Measurements from ENCODE around the gene S100A13. TPM values are rescaled to one million over a fixed set of nuclear protein-coding genes. Genes with fewer than 3 reads are reported as not detected.
"Not testable (repeated sequence)": the region's sequence is repeated elsewhere in the genome, so short reads cannot be mapped to it uniquely, and the experiment has no call there.

The S100A13 gene
- total and polyA plus RNA-seq, 10 of the 15 experiments (the other 5 are each of a cell fraction or from before 2014, with no cell fraction given) = 5.7 to 30.9 (median 9.1) TPM

DNA sequence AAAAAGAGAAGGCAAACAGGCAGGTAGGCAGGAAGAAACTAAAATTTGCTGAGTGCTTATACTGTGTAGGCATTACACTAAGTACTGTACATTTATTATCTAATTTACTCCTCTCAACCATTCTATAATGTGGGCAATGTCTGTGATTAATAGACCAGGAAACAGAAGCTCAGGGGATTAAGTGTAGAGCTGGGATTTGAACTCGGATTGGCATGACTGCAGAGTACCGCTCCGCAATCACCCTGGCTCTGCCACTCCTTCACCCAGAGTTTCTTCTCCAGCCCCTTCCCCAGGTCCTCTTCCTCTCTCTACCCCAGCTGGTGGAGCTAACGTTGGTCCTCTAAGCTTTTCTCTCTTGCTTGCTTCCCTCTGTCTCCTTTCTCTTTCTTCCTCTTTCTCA lies 50.2 kb downstream of the S100A13 start (continued):
- TF ChIP-seq, protein P1, sequence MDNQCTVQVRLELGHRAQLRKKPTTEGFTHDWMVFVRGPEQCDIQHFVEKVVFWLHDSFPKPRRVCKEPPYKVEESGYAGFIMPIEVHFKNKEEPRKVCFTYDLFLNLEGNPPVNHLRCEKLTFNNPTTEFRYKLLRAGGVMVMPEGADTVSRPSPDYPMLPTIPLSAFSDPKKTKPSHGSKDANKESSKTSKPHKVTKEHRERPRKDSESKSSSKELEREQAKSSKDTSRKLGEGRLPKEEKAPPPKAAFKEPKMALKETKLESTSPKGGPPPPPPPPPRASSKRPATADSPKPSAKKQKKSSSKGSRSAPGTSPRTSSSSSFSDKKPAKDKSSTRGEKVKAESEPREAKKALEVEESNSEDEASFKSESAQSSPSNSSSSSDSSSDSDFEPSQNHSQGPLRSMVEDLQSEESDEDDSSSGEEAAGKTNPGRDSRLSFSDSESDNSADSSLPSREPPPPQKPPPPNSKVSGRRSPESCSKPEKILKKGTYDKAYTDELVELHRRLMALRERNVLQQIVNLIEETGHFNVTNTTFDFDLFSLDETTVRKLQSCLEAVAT (IDR thresholded peaks at IDR 0.05) = no peak
- TF ChIP-seq RUNX3 (IDR thresholded peaks at IDR 0.05; ENCODE audit: low read length) = no peak
- no peak for TF ChIP-seq CBX3 (IDR thresholded peaks at IDR 0.05; ENCODE audit: borderline replicate concordance, low read depth)

DNA sequence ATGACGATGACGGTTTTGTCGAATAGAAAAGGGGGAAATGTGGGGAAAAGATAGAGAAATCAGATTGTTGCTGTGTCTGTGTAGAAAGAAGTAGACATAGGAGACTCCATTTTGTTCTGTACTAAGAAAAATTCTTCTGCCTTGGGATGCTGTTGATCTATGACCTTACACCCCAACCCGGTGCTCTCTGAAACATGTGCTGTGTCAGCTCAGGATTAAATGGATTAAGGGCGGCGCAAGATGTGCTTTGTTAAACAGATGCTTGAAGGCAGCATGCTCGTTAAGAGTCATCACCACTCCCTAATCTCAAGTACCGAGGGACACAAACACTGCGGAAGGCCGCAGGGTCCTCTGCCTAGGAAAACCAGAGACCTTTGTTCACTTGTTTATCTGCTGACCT lies 51.8 kb downstream of the S100A13 start:
- H3K27me3 ChIP-seq (replicated peaks in 1 of 2; ENCODE audit: control insufficient read depth in 2 of 2, insufficient read depth in 2 of 2, low read length in 1 of 2); in situ Hi-C loops (cut with MboI); H3K9ac ChIP-seq (ENCODE audit: control insufficient read depth, insufficient read depth, low read length); H2AFZ ChIP-seq (ENCODE audit: control insufficient read depth, low read depth, low read length); DNase-seq (ENCODE audit: low read depth, low spot score); H3K4me3 ChIP-seq; H3K79me2 ChIP-seq (ENCODE audit: control insufficient read depth, insufficient read depth, low read length); intact Hi-C loops (cut with micrococcal nuclease; ENCODE audit: unreplicated experiment); H3K27ac ChIP-seq (ENCODE audit: control insufficient read depth, insufficient read depth); H3K4me1 ChIP-seq (ENCODE audit: control insufficient read depth, insufficient read depth, low read length); H3K4me2 ChIP-seq (ENCODE audit: control insufficient read depth, insufficient read depth); H3K36me3 ChIP-seq (ENCODE audit: control insufficient read depth in 2 of 2, insufficient read depth in 2 of 2, low read length in 1 of 2); BruUV-seq (replicated peaks); FAIRE-seq; H4K20me1 ChIP-seq (ENCODE audit: control insufficient read depth, insufficient read depth); ATAC-seq; H3K9me3 ChIP-seq (replicated peaks; ENCODE audit: control insufficient read depth, insufficient read depth, low read length): not testable (repeated sequence)
- POLR2A ChIA-PET = interaction anchor here (1.0 kb wide), 1 partner anchor 48 kb away, joined by 3 read pairs; no protein-coding TSS in a partner anchor
- SMC1A ChIA-PET (ENCODE audit: uncharacterized antibody, unreplicated experiment) = interaction anchor here (1.0 to 2.3 kb wide), 2 partner anchors 9 to 65 kb away, joined by 3 to 9 read pairs; no protein-coding TSS in a partner anchor
- 81% methylated on average over 10 of the region's 10 CpGs for WGBS (ENCODE audit: insufficient coverage, insufficient replicate concordance, low lambda C conversion rate, missing lambda C conversion rate)
- RAD21 ChIA-PET (ENCODE audit: unreplicated experiment) = interaction anchor here (0.6 kb wide), 1 partner anchor 117 kb away, joined by 3 read pairs; no protein-coding TSS in a partner anchor
- CTCF ChIA-PET = interaction anchor here (0.9 to 2.4 kb wide), 5 partner anchors 9 to 411 kb away, joined by 3 to 12 read pairs (median 3); partner anchors contain the start of gene RAB13

- H3K27ac ChIP-seq (ENCODE audit: control insufficient read depth, insufficient read depth); H3K9me3 ChIP-seq (replicated peaks; ENCODE audit: control insufficient read depth, insufficient read depth, low read length); in situ Hi-C loops (cut with MboI); H3K79me2 ChIP-seq (ENCODE audit: control insufficient read depth, insufficient read depth, low read length); H3K27me3 ChIP-seq (replicated peaks in 1 of 2; ENCODE audit: control insufficient read depth in 2 of 2, insufficient read depth in 2 of 2, low read length in 1 of 2); POLR2A ChIA-PET; H3K4me1 ChIP-seq (ENCODE audit: control insufficient read depth, insufficient read depth, low read length); BruUV-seq (replicated peaks); DNase-seq (ENCODE audit: low read depth, low spot score); FAIRE-seq; H3K4me2 ChIP-seq (ENCODE audit: control insufficient read depth, insufficient read depth); H3K36me3 ChIP-seq (ENCODE audit: control insufficient read depth in 2 of 2, insufficient read depth in 2 of 2, low read length in 1 of 2); CTCF ChIA-PET; H4K20me1 ChIP-seq (ENCODE audit: control insufficient read depth, insufficient read depth); H3K4me3 ChIP-seq; H3K9ac ChIP-seq (ENCODE audit: control insufficient read depth, insufficient read depth, low read length); ATAC-seq; RAD21 ChIA-PET (ENCODE audit: unreplicated experiment); intact Hi-C loops (cut with micrococcal nuclease; ENCODE audit: unreplicated experiment); SMC1A ChIA-PET (ENCODE audit: uncharacterized antibody, unreplicated experiment); H2AFZ ChIP-seq (ENCODE audit: control insufficient read depth, low read depth, low read length): not testable (repeated sequence)
- 79% methylated on average over 17 of the region's 35 CpGs for WGBS (ENCODE audit: insufficient coverage, insufficient replicate concordance, low lambda C conversion rate, missing lambda C conversion rate)
Observed at GRCh38 chr1:153575081-153575491, 52.2 kb downstream of the S100A13 start.
